Thoracic aorta (tissue), 2 donors: ENCODE data around the gene DRAP1. TPM values are rescaled to one million over a fixed set of nuclear protein-coding genes. Genes with fewer than 3 reads are reported as not detected.
"Not testable (repeated sequence)": the region's sequence is repeated elsewhere in the genome, so short reads cannot be mapped to it uniquely, and the experiment has no call there.

Experiments used
- ATAC-seq: fragments of 150-250 bp; one replicate; pipeline ENCODE4 v1.8.0; 2017; ENCODE audit warnings: low read depth; ENCODE audit not compliant: insufficient number of reproducible peaks, low FRiP score
- DNase-seq: peaks from one replicate; pipeline ENCODE4 v3.0.0-alpha.2; 2020; ENCODE audit warnings: low spot score
- H3K27ac ChIP-seq, 2 donors: fragments of 200-600 bp; sonication (generic); 1 replicate in 1 of 2; 2 replicates in 1 of 2; pipeline ENCODE4 v1.5.1; 2016; ENCODE audit warnings: mild to moderate bottlenecking in 2 of 2, moderate library complexity in 2 of 2
- H3K27me3 ChIP-seq: fragments of 200-600 bp; sonication (generic); replicated peaks from 2 replicates; pipeline ENCODE4 v1.6.0; 2016; ENCODE audit warnings: mild to moderate bottlenecking; ENCODE audit not compliant: insufficient read depth
- H3K36me3 ChIP-seq: fragments of 200-600 bp; sonication (generic); one replicate; pipeline ENCODE4 v1.5.1; 2016
- H3K4me1 ChIP-seq, 2 donors: fragments of 200-600 bp; sonication (generic); 1 replicate in 1 of 2; 2 replicates in 1 of 2; pipeline versions ENCODE4 v1.5.1 to v1.6.0; 2016; ENCODE audit warnings: low read depth in 2 of 2, mild to moderate bottlenecking in 1 of 2; ENCODE audit not compliant: control insufficient read depth in 1 of 2
- H3K4me3 ChIP-seq: fragments of 200-600 bp; sonication (generic); 2 replicates; pipeline ENCODE4 v1.5.1; 2016; ENCODE audit warnings: mild to moderate bottlenecking
- H3K9me3 ChIP-seq: fragments of 200-600 bp; sonication (generic); 2 replicates; pipeline ENCODE4 v1.5.1; 2016
- CTCF ChIP-seq: fragments of 200-600 bp; sonication (generic); IDR thresholded peaks from one replicate; pipeline ENCODE4 v1.5.1; 2019; ENCODE audit warnings: antibody characterized with exemption
- total RNA-seq, 2 donors: library from RNA; depleted of rRNA; stranded (reverse); fragments of >200 nt; gene quantifications; one replicate each; pipeline versions ENCODE4 v1.1.0 to v1.2.3, GENCODE V29; 2016

DRAP1 gene
- total RNA-seq, 2 donors from 2014 or later = 82.5 to 91.2 TPM

GRCh38 chr11:65947603-65948125, 28.4 kb downstream of the DRAP1 start:
- DNase-seq (no peak), ATAC-seq (no peak)
- no peaks in the 10 kb centered on the region for H3K4me1 ChIP-seq
- no peaks in the 10 kb centered on the region for H3K27me3 ChIP-seq
- H3K27ac ChIP-seq = no peak overlapping the region
- H3K9me3 ChIP-seq = no peaks in the 10 kb centered on the region
- no peaks in the 10 kb centered on the region for H3K36me3 ChIP-seq
- no peak overlapping the region for H3K4me3 ChIP-seq
- no peak for TF ChIP-seq CTCF

GRCh38 chr11:65950711-65951110, 31.5 kb downstream of the DRAP1 start:
- not testable (repeated sequence) for ATAC-seq, H3K4me3 ChIP-seq, H3K27me3 ChIP-seq, H3K36me3 ChIP-seq, DNase-seq, H3K9me3 ChIP-seq, H3K4me1 ChIP-seq, H3K27ac ChIP-seq

GRCh38 chr11:65951641-65952040, 32.4 kb downstream of the DRAP1 start:
- ATAC-seq, H3K9me3 ChIP-seq, H3K4me3 ChIP-seq, DNase-seq, H3K36me3 ChIP-seq, H3K27ac ChIP-seq, H3K27me3 ChIP-seq, H3K4me1 ChIP-seq: not testable (repeated sequence)

- no peaks in the 10 kb centered on the region for H3K27me3 ChIP-seq
- H3K36me3 ChIP-seq = no peaks in the 10 kb centered on the region
- no peak overlapping the region for H3K27ac ChIP-seq
- H3K4me3 ChIP-seq = no peak overlapping the region
- ATAC-seq (no peak), DNase-seq (no peak)
- H3K4me1 ChIP-seq = no peaks in the 10 kb centered on the region
- no peaks in the 10 kb centered on the region for H3K9me3 ChIP-seq
- no peak for TF ChIP-seq CTCF
Observed at GRCh38 chr11:65952052-65952521, 32.9 kb downstream of the DRAP1 start.

GRCh38 chr11:65953471-65953870, 34.2 kb downstream of the DRAP1 start:
- ATAC-seq = no peak
- Histone ChIP-seq H3K27me3 (no peaks in the 10 kb centered on the region), H3K4me3 (no peak overlapping the region), H3K9me3 (no peaks in the 10 kb centered on the region), H3K36me3 (no peaks in the 10 kb centered on the region), H3K4me1 (no peaks in the 10 kb centered on the region), H3K27ac (no peak overlapping the region)
- DNase-seq = no peak
- TF ChIP-seq CTCF = no peak

- no peak for TF ChIP-seq CTCF
- Histone ChIP-seq H3K36me3 (no peaks in the 10 kb centered on the region), H3K4me1 (no peaks in the 10 kb centered on the region), H3K27ac (no peak overlapping the region), H3K27me3 (no peaks in the 10 kb centered on the region), H3K9me3 (no peaks in the 10 kb centered on the region), H3K4me3 (no peak overlapping the region)
- DNase-seq (no peak), ATAC-seq (no peak)
Observed at GRCh38 chr11:65954771-65955170, 35.5 kb downstream of the DRAP1 start.
